H9 (cell line): ENCODE results near the gene PAK1. TPM values are rescaled to one million over a fixed set of nuclear protein-coding genes. Genes with fewer than 3 reads are reported as not detected.
A peak's percentile ranks its signal among the peaks of the same experiment; 100 is the strongest.

Experiments used
- DNase-seq: peaks from one replicate; pipeline ENCODE4 v3.0.0-alpha.2; 2017
- H2AFZ ChIP-seq: one replicate; pipeline ENCODE4 v1.6.1; 2013; ENCODE audit warnings: mild to moderate bottlenecking, low read length, control low read depth, moderate library complexity
- H2AK5ac ChIP-seq: 2 replicates; pipeline ENCODE4 v1.6.1; 2013; ENCODE audit warnings: low read length, control low read depth, mixed read lengths; ENCODE audit not compliant: insufficient read length
- H2BK120ac ChIP-seq: one replicate; pipeline ENCODE4 v1.6.1; 2013; ENCODE audit warnings: low read depth, mild to moderate bottlenecking, low read length, control low read depth, inconsistent platforms; ENCODE audit not compliant: poor library complexity, severe bottlenecking
- H2BK12ac ChIP-seq: 2 replicates; pipeline ENCODE4 v1.6.1; 2013; ENCODE audit warnings: low read length, control low read depth, mixed read lengths, low read depth; ENCODE audit not compliant: insufficient read length
- H2BK15ac ChIP-seq: 2 replicates; pipeline ENCODE4 v1.6.1; 2013; ENCODE audit warnings: low read depth, low read length, control low read depth
- H2BK20ac ChIP-seq: one replicate; pipeline ENCODE4 v1.6.1; 2013; ENCODE audit warnings: low read depth, mild to moderate bottlenecking, low read length, control low read depth, inconsistent platforms; ENCODE audit not compliant: poor library complexity, severe bottlenecking
- H2BK5ac ChIP-seq: 2 replicates; pipeline ENCODE4 v1.6.1; 2013; ENCODE audit warnings: low read length, control low read depth, mixed read lengths; ENCODE audit not compliant: insufficient read length
- H3K14ac ChIP-seq: 2 replicates; pipeline ENCODE4 v1.6.1; 2013; ENCODE audit warnings: low read length, control low read depth; ENCODE audit not compliant: insufficient read depth
- H3K18ac ChIP-seq: 2 replicates; pipeline ENCODE4 v1.6.1; 2013; ENCODE audit warnings: low read depth, mild to moderate bottlenecking, mixed read lengths, low read length, control low read depth; ENCODE audit not compliant: insufficient read length
- H3K23ac ChIP-seq: 2 replicates; pipeline ENCODE4 v1.6.1; 2013; ENCODE audit warnings: low read length, control low read depth, mixed read lengths, low read depth; ENCODE audit not compliant: insufficient read length
- H3K23me2 ChIP-seq: 2 replicates; pipeline ENCODE4 v1.6.1; 2013; ENCODE audit warnings: low read depth, mild to moderate bottlenecking, mixed read lengths, low read length, control low read depth; ENCODE audit not compliant: insufficient read length, poor library complexity, severe bottlenecking
- H3K27ac ChIP-seq: 2 replicates; pipeline ENCODE4 v1.5.1; 2013; ENCODE audit warnings: low read length, control low read depth, mixed read lengths, low read depth; ENCODE audit not compliant: insufficient read length
- H3K27me3 ChIP-seq: 2 replicates; pipeline ENCODE4 v1.6.1; 2013; ENCODE audit warnings: low read length, control low read depth, inconsistent platforms; ENCODE audit not compliant: insufficient read depth
- H3K4ac ChIP-seq: 2 replicates; pipeline ENCODE4 v1.6.1; 2013; ENCODE audit warnings: low read depth, mild to moderate bottlenecking, control low read depth, inconsistent platforms, low read length, moderate library complexity
- H3K4me1 ChIP-seq: 2 replicates; pipeline ENCODE4 v1.6.1; 2013; ENCODE audit warnings: low read length, control low read depth, inconsistent platforms; ENCODE audit not compliant: insufficient read depth
- H3K4me2 ChIP-seq: 2 replicates; pipeline ENCODE4 v1.6.1; 2013; ENCODE audit warnings: low read length, control low read depth, mixed read lengths; ENCODE audit not compliant: insufficient read length, insufficient read depth
- H3K56ac ChIP-seq: 2 replicates; pipeline ENCODE4 v1.6.1; 2013; ENCODE audit warnings: low read depth, mild to moderate bottlenecking, mixed read lengths, low read length, control low read depth; ENCODE audit not compliant: insufficient read length
- H3K79me1 ChIP-seq: 2 replicates; pipeline ENCODE4 v1.6.1; 2013; ENCODE audit warnings: low read depth, mild to moderate bottlenecking, moderate library complexity, low read length, control low read depth, inconsistent platforms; ENCODE audit not compliant: insufficient read depth, poor library complexity, severe bottlenecking
- H3K79me2 ChIP-seq: 2 replicates; pipeline ENCODE4 v1.6.1; 2013; ENCODE audit warnings: low read length, control low read depth, inconsistent platforms; ENCODE audit not compliant: insufficient read depth
- H3K9ac ChIP-seq: 2 replicates; pipeline ENCODE4 v1.6.1; 2013; ENCODE audit warnings: low read length, control low read depth, mixed read lengths; ENCODE audit not compliant: insufficient read length; ENCODE audit errors: extremely low read depth
- H3K9me3 ChIP-seq: one replicate; pipeline ENCODE4 v1.6.1; 2013; ENCODE audit warnings: low read depth, low read length, inconsistent platforms; ENCODE audit not compliant: control insufficient read depth
- H3T11ph ChIP-seq: one replicate; pipeline ENCODE4 v1.6.1; 2013; ENCODE audit warnings: mild to moderate bottlenecking, low read length, control low read depth, inconsistent platforms
- H4K20me1 ChIP-seq: one replicate; pipeline ENCODE4 v1.6.1; 2013; ENCODE audit not compliant: control insufficient read depth, insufficient read length, insufficient read depth
- H4K5ac ChIP-seq: 2 replicates; pipeline ENCODE4 v1.6.1; 2013; ENCODE audit warnings: low read depth, mild to moderate bottlenecking, mixed read lengths, low read length, control low read depth; ENCODE audit not compliant: insufficient read length
- H4K8ac ChIP-seq: replicated peaks from 2 replicates; pipeline ENCODE4 v1.6.1; 2013; ENCODE audit warnings: low read length, control low read depth, mixed read lengths, low read depth; ENCODE audit not compliant: insufficient read length
- H4K91ac ChIP-seq: 2 replicates; pipeline ENCODE4 v1.6.1; 2013; ENCODE audit warnings: low read depth, mild to moderate bottlenecking, moderate library complexity, mixed read lengths, low read length, control low read depth; ENCODE audit not compliant: insufficient read length
- H3K27ac Mint-ChIP-seq, 3 experiments: 2 replicates in 2 of 3; 3 replicates in 1 of 3; pipeline ENCODE4 v1.8.0; 2020 to 2021; ENCODE audit warnings: mixed read lengths in 3 of 3, mild to moderate bottlenecking in 1 of 3, moderate library complexity in 1 of 3
- H3K27me3 Mint-ChIP-seq: 2 replicates; pipeline ENCODE4 v1.8.0; 2021; ENCODE audit warnings: low read depth, mild to moderate bottlenecking, moderate library complexity, mixed read lengths
- H3K36me3 Mint-ChIP-seq, 3 experiments: 2 replicates in 2 of 3; 3 replicates in 1 of 3; pipeline ENCODE4 v1.8.0; 2020 to 2021; ENCODE audit warnings: low read depth in 3 of 3, mixed read lengths in 3 of 3; ENCODE audit not compliant: insufficient read depth in 1 of 3
- H3K4me1 Mint-ChIP-seq, 2 experiments: 2 replicates each; pipeline ENCODE4 v1.8.0; 2020; ENCODE audit warnings: mixed read lengths in 2 of 2
- H3K4me3 Mint-ChIP-seq, 2 experiments: 2 replicates in 1 of 2; 3 replicates in 1 of 2; pipeline ENCODE4 v1.8.0; 2020 to 2021; ENCODE audit warnings: mild to moderate bottlenecking in 2 of 2, mixed read lengths in 2 of 2, moderate library complexity in 1 of 2
- H3K9me3 Mint-ChIP-seq, 2 experiments: 2 replicates in 1 of 2; 3 replicates in 1 of 2; pipeline ENCODE4 v1.8.0; 2020; ENCODE audit warnings: mild to moderate bottlenecking in 2 of 2, mixed read lengths in 2 of 2, moderate library complexity in 1 of 2
- CTCF ChIP-seq: fragments of 200-600 bp; sonication (generic); conservative IDR thresholded peaks from 3 replicates; pipeline ENCODE4 v1.8.0; 2021; ENCODE audit warnings: antibody characterized with exemption, mild to moderate bottlenecking
- WGBS: extraction: QIAGEN DNeasy Blood & Tissue Kit; methylation state at CpG from one replicate; pipeline ENCODE4 v1.1.7; 2013; ENCODE audit warnings: missing lambda C conversion rate, low lambda C conversion rate, mixed read lengths; ENCODE audit not compliant: insufficient read length; ENCODE audit errors: extremely low coverage; 5-methylcytosine and 5-hydroxymethylcytosine counted together
- total RNA-seq: library from RNA; stranded (reverse); gene quantifications from 2 replicates; pipeline ENCODE4 v1.2.1, GENCODE V29; 2021

The PAK1 gene
- total RNA-seq, 1 experiment from 2014 or later = 122 TPM

- Mint-ChIP-seq H3K27me3 (no peaks in the 10 kb centered on the region), H3K9me3 (no peaks in the 10 kb centered on the region), H3K36me3 (peaks cover 0 to 3% (median 0%) of the 10 kb centered on the region in 3 experiments; a peak in 2 of 7 replicates), H3K4me1 (peaks cover 68 to 74% of the 10 kb centered on the region in 2 experiments), H3K4me3 (no peak overlapping the region; a peak in 1 of 5 replicates), H3K27ac (peak overlapping the region in 1 of 3 experiments; percentile 2; a peak in 3 of 7 replicates)
- Histone ChIP-seq H3K4me1 (peaks cover 23% of the 10 kb centered on the region; the same call in 1 of the 2 replicates), H3K23ac (no peak overlapping the region), H2BK12ac (no peak overlapping the region), H4K5ac (no peak overlapping the region), H2BK120ac (no peak overlapping the region), H3K4me2 (no peak overlapping the region), H4K91ac (no peak overlapping the region), H3K23me2 (no peaks in the 10 kb centered on the region), H2BK15ac (no peak overlapping the region), H2BK5ac (no peak overlapping the region), H3K4ac (no peak overlapping the region), H3K79me2 (peaks cover 32% of the 10 kb centered on the region; the same call in 1 of the 2 replicates), H3K9ac (no peak overlapping the region), H3K27me3 (no peaks in the 10 kb centered on the region), H3K9me3 (no peaks in the 10 kb centered on the region), H3K18ac (no peak overlapping the region), H3K56ac (no peak overlapping the region), H3K79me1 (peaks cover 2% of the 10 kb centered on the region), H3K14ac (no peak overlapping the region), H4K8ac (no peak overlapping the region), H2AFZ (no peak overlapping the region), H3K27ac (no peak overlapping the region), H4K20me1 (no peaks in the 10 kb centered on the region), H3T11ph (no peak overlapping the region), H2AK5ac (no peak overlapping the region), H2BK20ac (no peak overlapping the region)
- no CpG with 5 or more reads among the region's 1 CpG for WGBS
- no peak for DNase-seq
- no peak; the same call in 2 of the 3 replicates for TF ChIP-seq CTCF
Observed at GRCh38 chr11:77468527-77468926, 5.4 kb downstream of the PAK1 start.
